Measurements from ENCODE around the gene C21orf58. TPM values are rescaled to one million over a fixed set of nuclear protein-coding genes. Genes with fewer than 3 reads are reported as not detected.

C21orf58 gene
- total RNA-seq, 1 donor from 2014 or later = 1.7 TPM

DNA sequence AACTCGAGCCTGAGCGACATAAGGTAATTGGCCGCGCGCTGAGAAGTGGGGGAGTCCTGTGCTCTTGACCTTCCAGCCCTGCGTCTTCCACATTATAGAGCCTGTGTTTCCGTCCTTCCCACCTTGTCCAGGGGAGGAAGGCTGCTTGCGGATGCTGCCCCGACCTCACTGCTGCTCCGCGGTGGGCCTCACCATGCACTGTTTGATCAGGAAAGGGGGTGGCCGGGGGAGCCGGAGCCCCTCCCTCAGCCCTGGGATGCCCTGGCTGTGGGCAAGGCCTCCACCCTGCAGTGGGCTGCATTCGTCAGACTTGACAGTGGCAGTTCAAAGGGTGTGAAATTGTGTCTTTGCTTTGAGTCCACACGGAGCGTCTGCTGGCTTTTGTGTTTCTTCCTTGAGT is 30.4 kb upstream of the C21orf58 start:
- no peak for DNase-seq (ENCODE audit: low read depth)

GRCh38 chr21:46352913-46353312 is 29.2 kb upstream of the C21orf58 start:
- DNase-seq (ENCODE audit: low read depth) = peak; percentile 19

DNA sequence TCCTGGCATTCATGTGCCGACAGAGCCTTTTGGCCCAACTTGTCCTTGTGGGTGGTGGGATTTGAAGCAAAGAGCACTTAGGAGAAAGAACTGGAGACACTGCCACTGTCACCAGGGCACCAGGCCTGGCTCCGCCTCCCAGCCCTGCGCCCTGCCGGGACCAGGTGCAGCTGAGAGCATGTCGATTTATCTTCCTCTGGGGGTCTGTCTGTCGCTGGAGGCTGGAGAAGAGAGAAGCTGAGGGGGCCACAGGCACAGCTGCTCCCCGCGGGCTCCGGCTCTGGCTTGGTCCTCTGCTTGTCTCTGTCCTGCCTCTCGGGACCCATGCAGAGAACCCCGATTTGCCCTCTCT is 28.5 kb upstream of the C21orf58 start:
- DNase-seq (ENCODE audit: low read depth) = no peak

GRCh38 chr21:46351476-46352163 is 27.9 kb upstream of the C21orf58 start:
- no peak for DNase-seq (ENCODE audit: low read depth)

GRCh38 chr21:46350981-46351380 is 27.3 kb upstream of the C21orf58 start:
- no peak for DNase-seq (ENCODE audit: low read depth)

DNA sequence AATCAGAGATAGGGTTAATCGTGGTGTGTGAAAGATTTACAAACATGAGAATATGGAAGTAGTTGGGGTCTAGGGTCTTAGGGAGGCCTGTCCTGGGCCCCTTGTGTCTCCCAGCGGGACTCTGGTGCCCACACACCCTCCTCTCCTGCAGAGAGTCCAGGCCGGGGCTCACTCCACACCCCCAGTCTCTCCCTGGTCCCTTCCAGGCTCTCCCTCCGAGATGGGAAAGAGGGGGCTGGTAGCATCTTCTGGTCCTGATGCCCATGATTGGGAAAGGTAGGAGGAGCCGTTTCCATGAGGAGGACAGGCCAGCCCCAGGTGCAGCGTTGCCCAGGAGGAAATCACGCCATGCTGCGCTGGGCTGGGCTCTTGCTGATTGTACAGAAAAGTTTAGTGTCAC is 26.9 kb upstream of the C21orf58 start:
- DNase-seq (ENCODE audit: low read depth) = no peak

DNA sequence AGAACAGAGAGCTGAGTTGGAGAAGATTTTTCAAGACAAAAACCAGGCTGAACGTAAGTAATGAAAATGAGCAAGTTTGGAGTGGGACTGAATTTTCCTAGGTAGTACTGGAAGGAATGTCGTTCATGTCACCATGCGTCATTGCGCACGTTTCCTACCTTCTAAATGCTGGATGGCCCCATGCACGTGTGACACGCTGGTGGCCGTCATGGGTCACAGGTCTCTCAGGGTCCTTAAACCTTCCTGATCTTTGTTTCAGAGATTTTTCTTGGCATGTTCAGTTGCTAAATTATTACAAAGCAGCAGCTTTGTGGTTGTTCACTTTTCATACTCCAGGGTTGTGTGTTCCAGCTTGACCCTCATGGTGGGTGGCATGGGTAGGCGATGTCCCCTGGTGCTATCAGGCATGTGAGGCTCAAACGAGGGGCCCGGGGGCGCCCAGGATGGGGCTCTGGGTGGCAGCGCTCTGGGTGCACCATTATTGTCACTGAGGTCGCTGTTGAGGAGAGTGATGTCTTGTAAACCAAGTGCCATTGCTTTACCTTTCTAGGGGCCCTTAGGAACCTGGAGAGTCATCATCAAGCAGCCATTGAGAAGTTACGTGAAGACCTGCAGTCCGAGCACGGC is 25.6 kb upstream of the C21orf58 start:
- DNase-seq (ENCODE audit: low read depth) = no peak

- peak; percentile 25 for DNase-seq (ENCODE audit: low read depth)
Observed at GRCh38 chr21:46347791-46348381, 24.2 kb upstream of the C21orf58 start.

DNA sequence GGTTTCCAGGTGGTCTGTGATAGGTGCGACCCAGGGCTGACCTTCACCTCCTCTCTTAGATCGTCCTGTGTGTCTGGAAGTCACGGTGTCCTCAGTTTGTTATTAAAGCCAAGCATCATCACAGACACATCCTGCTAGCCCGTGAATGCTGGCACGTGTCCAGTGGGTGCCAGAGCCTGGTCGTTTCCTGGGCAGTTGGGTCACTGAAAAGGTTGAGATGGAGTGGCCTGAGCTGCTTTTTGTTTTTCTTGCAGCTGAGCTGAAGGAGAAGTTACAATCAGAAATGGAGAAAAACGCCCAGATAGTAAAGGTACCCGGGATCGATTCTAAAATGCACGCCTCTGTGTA is 23.5 kb upstream of the C21orf58 start:
- DNase-seq (ENCODE audit: low read depth) = no peak

DNA sequence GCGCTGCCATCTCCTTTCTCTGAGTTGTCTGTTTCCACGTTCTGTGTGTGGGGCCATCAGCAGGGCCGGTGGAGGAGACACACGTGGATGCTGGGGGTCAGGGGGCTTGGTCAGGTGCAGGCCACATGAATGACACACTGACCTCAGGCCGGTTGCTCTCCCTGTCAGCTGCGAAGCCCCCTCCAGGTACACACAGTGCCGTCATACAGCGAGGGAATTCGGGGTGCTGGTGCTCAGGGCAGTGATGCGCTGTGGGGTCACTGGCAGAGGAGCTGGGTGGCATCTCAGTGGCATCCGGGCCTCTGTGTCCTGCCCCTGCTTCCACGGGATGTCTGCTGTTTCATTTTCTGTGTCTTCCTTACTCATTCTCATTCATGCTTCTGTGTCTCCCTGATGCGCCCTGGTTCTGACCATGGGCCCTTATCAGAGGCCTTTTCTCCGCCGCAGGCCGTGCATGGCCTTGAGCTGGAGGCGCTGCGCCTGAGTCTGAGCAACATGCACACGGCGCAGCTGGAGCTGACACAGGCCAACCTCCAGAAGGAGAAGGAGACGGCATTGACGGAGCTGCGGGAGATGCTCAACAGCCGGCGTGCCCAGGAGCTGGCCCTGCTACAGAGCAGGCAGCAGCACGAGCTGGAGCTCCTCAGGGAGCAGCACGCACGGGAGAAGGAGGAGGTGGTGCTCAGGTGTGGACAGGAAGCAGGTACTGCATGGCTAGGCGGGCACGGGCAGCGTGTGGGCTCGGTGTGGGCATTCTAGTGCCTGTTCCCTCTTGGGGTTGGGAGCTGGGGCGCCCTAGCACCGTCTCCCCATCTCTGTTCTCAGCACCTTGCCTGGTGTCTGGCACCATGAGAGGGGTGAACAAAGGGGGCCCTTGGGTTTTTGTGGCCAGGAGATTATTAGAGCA is 22.9 kb upstream of the C21orf58 start:
- DNase-seq (ENCODE audit: low read depth) = no peak

GRCh38 chr21:46345861-46346260 is 22.2 kb upstream of the C21orf58 start:
- DNase-seq (ENCODE audit: low read depth) = no peak

DNA sequence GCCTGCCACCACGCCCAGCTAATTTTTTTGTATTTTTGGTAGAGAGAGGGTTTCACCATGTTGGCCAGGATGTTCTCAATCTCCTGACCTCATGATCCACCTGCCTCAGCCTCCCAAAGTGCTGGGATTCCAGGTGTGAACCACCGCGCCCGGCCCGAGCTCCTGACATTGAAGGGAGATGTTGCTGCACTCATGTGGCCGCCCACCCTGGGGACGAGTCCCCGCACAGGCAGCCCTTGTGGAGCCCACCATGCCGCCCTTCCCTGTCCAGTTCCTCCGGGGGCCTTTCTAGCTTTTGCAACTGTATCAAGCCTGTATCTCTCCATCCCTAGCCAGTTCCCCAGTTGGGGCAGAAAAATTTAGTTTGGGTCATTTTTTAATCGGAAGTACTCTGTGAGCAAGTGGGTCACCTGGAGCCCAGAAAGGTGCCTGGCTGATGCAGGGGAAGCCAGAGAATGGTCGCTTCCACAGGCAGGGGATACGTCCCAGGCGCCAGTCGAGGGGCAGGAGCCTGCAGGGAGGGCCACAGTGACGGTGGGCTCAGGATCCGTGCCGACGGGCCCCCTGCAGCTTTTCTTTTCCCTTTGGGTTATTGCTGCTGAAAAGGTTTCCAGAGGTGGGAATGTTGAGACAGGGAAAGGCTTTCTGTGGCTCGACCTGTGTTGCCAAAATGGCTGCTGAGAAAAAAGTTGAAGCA is 20.7 kb upstream of the C21orf58 start:
- DNase-seq (ENCODE audit: low read depth) = no peak

GRCh38 chr21:46340998-46341397 is 17.3 kb upstream of the C21orf58 start:
- no peak for DNase-seq (ENCODE audit: low read depth)

- DNase-seq (ENCODE audit: low read depth) = no peak
Observed at GRCh38 chr21:46336603-46337002, 12.9 kb upstream of the C21orf58 start.

GRCh38 chr21:46334351-46335140 is 10.9 kb upstream of the C21orf58 start:
- DNase-seq (ENCODE audit: low read depth) = no peak

DNA sequence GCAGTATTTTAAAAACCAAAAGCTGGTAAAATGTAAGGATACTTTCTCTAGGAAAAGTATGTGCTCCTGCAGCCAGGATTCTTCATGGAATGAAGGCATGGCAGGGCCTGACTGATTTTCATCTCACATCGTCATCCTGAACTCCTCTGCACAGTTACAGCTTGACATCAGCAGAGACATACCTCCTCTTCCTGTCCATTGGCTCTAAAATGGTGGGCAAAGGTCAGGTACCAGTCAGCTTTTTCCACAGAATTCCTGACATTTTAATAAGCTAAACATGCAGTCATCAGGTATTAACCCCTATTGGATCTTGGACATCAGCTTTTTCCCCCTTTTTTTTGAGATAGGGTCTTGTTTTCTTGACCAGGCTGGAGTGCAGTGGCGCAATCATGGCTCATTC is 6.1 kb upstream of the C21orf58 start:
- no peak for DNase-seq (ENCODE audit: low read depth)

DNA sequence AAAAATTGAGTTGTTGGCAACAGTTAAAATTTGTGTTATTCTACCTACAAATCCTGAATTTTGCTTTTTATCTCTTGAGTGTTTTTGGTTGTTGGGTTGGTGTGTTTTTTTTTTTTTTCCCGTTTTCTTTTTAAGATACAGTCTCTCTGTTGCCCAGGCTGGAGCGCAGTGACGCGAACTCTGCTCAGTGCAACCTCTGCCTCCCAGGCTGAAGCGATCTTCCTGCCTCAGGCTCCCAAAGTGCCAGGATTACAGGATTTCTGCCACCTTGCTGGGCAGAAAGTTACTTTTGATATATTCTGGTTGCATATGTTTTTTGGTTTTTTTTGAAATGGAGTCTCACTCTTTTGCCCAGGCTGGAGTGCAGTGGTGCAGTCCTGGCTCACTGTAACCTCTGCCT is 4.5 kb upstream of the C21orf58 start:
- DNase-seq (ENCODE audit: low read depth) = no peak

- no peak for DNase-seq (ENCODE audit: low read depth)
Observed at GRCh38 chr21:46327711-46328110, 4.0 kb upstream of the C21orf58 start.

DNA sequence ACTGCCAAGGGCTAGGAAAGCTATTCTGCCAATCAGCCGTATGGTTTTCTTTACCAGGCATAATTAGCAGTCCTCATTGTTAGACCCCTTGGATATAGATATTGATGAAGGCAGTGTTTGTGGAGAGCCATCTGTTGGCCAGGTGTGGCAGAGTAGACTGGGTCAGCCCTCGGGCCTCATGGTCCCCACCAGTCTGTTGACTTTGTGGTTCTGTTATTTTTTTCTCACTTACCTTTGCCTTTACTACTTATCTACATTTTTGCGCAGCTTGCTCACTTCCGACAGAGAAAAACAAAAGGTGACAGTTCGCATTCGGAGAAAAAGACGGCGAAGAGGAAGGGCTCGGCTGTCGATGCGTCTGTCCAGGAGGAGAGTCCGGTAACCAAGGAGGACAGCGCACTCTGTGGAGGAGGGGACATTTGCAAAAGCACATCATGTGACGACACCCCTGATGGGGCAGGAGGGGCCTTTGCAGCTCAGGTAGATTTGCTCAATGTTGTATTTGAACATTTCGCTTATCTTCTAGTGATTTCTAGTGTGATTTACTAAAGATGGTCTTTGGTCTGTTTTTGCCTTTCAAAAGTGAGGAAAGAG is 2.5 kb upstream of the C21orf58 start:
- no peak for DNase-seq (ENCODE audit: low read depth)
